ENCODE results near the gene B4GALNT1. TPM values are rescaled to one million over a fixed set of nuclear protein-coding genes. Genes with fewer than 3 reads are reported as not detected.
"Not testable (repeated sequence)": the region's sequence is repeated elsewhere in the genome, so short reads cannot be mapped to it uniquely, and the experiment has no call there.

Gene B4GALNT1
- total RNA-seq, 1 experiment from 2014 or later = 11.1 TPM

GRCh38 chr12:57620936-57621496 is 12.0 kb downstream of the B4GALNT1 start:
- no peak for TF ChIP-seq CTCF (IDR thresholded peaks at IDR 0.05; ENCODE audit: unreplicated experiment)
- no peaks in the 10 kb centered on the region for H3K36me3 Mint-ChIP-seq (ENCODE audit: insufficient read depth, unreplicated experiment)
- peaks cover 100% of the 10 kb centered on the region for H3K27me3 Mint-ChIP-seq (ENCODE audit: unreplicated experiment)
- peak overlapping the region; percentile 67 for H3K4me3 Mint-ChIP-seq (ENCODE audit: low read depth, unreplicated experiment)
- no peaks in the 10 kb centered on the region for H3K9me3 Mint-ChIP-seq (ENCODE audit: low read depth, unreplicated experiment)
- no peak for DNase-seq
- intact Hi-C loops (cut with micrococcal nuclease; ENCODE audit: unreplicated experiment) = loop anchor here (1.0 to 10.0 kb wide), 2 partner anchors 38 to 166 kb away; partner anchors contain the start of genes GLI1 and INHBE
- no TSS peak for BruUV-seq (replicated peaks)
- peaks cover 15% of the 10 kb centered on the region for H3K4me1 Mint-ChIP-seq (ENCODE audit: low read depth, unreplicated experiment)
- H3K27ac Mint-ChIP-seq (ENCODE audit: unreplicated experiment) = no peak overlapping the region
- CTCF ChIA-PET = interaction anchor here (0.6 to 2.7 kb wide), 4 partner anchors 14 to 1325 kb away, joined by 3 to 16 read pairs (median 4); no protein-coding TSS in a partner anchor

GRCh38 chr12:57620245-57620935 is 12.6 kb downstream of the B4GALNT1 start:
- CTCF ChIA-PET = interaction anchor here (1.1 to 2.7 kb wide), 4 partner anchors 13 to 38 kb away, joined by 3 to 16 read pairs (median 4); no protein-coding TSS in a partner anchor
- BruUV-seq (replicated peaks) = no TSS peak
- Mint-ChIP-seq H3K9me3 (ENCODE audit: low read depth, unreplicated experiment) (no peaks in the 10 kb centered on the region), H3K4me3 (ENCODE audit: low read depth, unreplicated experiment) (peak overlapping the region; percentile 67), H3K36me3 (ENCODE audit: insufficient read depth, unreplicated experiment) (no peaks in the 10 kb centered on the region), H3K27ac (ENCODE audit: unreplicated experiment) (no peak overlapping the region), H3K4me1 (ENCODE audit: low read depth, unreplicated experiment) (peaks cover 15% of the 10 kb centered on the region), H3K27me3 (ENCODE audit: unreplicated experiment) (peaks cover 100% of the 10 kb centered on the region)
- DNase-seq = no peak
- intact Hi-C loops (cut with micrococcal nuclease; ENCODE audit: unreplicated experiment) = loop anchor here (10.0 kb wide), 1 partner anchor 166 kb away; the partner anchor contains the start of genes GLI1 and INHBE
- TF ChIP-seq CTCF (IDR thresholded peaks at IDR 0.05; ENCODE audit: unreplicated experiment) = no peak

- CTCF ChIA-PET = interaction anchor here (1.1 to 2.7 kb wide), 4 partner anchors 12 to 38 kb away, joined by 3 to 16 read pairs (median 4); no protein-coding TSS in a partner anchor
- peaks cover 15% of the 10 kb centered on the region for H3K4me1 Mint-ChIP-seq (ENCODE audit: low read depth, unreplicated experiment)
- H3K4me3 Mint-ChIP-seq (ENCODE audit: low read depth, unreplicated experiment) = no peak overlapping the region
- TF ChIP-seq CTCF (IDR thresholded peaks at IDR 0.05; ENCODE audit: unreplicated experiment) = no peak
- DNase-seq = peak; percentile 52
- H3K27ac Mint-ChIP-seq (ENCODE audit: unreplicated experiment) = no peak overlapping the region
- no peaks in the 10 kb centered on the region for H3K9me3 Mint-ChIP-seq (ENCODE audit: low read depth, unreplicated experiment)
- intact Hi-C loops (cut with micrococcal nuclease; ENCODE audit: unreplicated experiment) = loop anchor here (10.0 kb wide), 1 partner anchor 165 kb away; the partner anchor contains the start of genes GLI1 and INHBE
- H3K27me3 Mint-ChIP-seq (ENCODE audit: unreplicated experiment) = peaks cover 100% of the 10 kb centered on the region
- BruUV-seq (replicated peaks) = no TSS peak
- H3K36me3 Mint-ChIP-seq (ENCODE audit: insufficient read depth, unreplicated experiment) = no peaks in the 10 kb centered on the region
Measured at GRCh38 chr12:57619434-57620244, 13.4 kb downstream of the B4GALNT1 start.

GRCh38 chr12:57618966-57619433 is 14.0 kb downstream of the B4GALNT1 start:
- H3K9me3 Mint-ChIP-seq (ENCODE audit: low read depth, unreplicated experiment) = no peaks in the 10 kb centered on the region
- DNase-seq = no peak
- BruUV-seq (replicated peaks) = no TSS peak
- H3K36me3 Mint-ChIP-seq (ENCODE audit: insufficient read depth, unreplicated experiment) = no peaks in the 10 kb centered on the region
- no peak overlapping the region for H3K27ac Mint-ChIP-seq (ENCODE audit: unreplicated experiment)
- CTCF ChIA-PET = interaction anchor here (1.1 to 2.7 kb wide), 2 partner anchors 36 to 37 kb away, joined by 3 to 16 read pairs; no protein-coding TSS in a partner anchor
- no peak overlapping the region for H3K4me3 Mint-ChIP-seq (ENCODE audit: low read depth, unreplicated experiment)
- no peak for TF ChIP-seq CTCF (IDR thresholded peaks at IDR 0.05; ENCODE audit: unreplicated experiment)
- intact Hi-C loops (cut with micrococcal nuclease; ENCODE audit: unreplicated experiment) = no loop called here
- H3K4me1 Mint-ChIP-seq (ENCODE audit: low read depth, unreplicated experiment) = peaks cover 15% of the 10 kb centered on the region
- H3K27me3 Mint-ChIP-seq (ENCODE audit: unreplicated experiment) = peaks cover 100% of the 10 kb centered on the region

GRCh38 chr12:57618431-57618830 is 14.6 kb downstream of the B4GALNT1 start:
- BruUV-seq (replicated peaks); H3K4me3 Mint-ChIP-seq (ENCODE audit: low read depth, unreplicated experiment); H3K36me3 Mint-ChIP-seq (ENCODE audit: insufficient read depth, unreplicated experiment); CTCF ChIA-PET; H3K9me3 Mint-ChIP-seq (ENCODE audit: low read depth, unreplicated experiment); H3K27ac Mint-ChIP-seq (ENCODE audit: unreplicated experiment); DNase-seq; intact Hi-C loops (cut with micrococcal nuclease; ENCODE audit: unreplicated experiment): not testable (repeated sequence)
- Mint-ChIP-seq H3K27me3 (ENCODE audit: unreplicated experiment) (peaks cover 100% of the 10 kb centered on the region), H3K4me1 (ENCODE audit: low read depth, unreplicated experiment) (peaks cover 15% of the 10 kb centered on the region)
